GM18519 (cell line): ENCODE data around the gene WDR91.
A peak's percentile ranks its signal among the peaks of the same experiment; 100 is the strongest.

Source experiments
- ATAC-seq: cut with Tn5 transposase; IDR thresholded peaks from one replicate; pipeline ENCODE4 v1.9.1; 2021; ENCODE audit warnings: mild to moderate bottlenecking, moderate library complexity; ENCODE audit not compliant: unreplicated experiment, low FRiP score

The WDR91 gene

DNA sequence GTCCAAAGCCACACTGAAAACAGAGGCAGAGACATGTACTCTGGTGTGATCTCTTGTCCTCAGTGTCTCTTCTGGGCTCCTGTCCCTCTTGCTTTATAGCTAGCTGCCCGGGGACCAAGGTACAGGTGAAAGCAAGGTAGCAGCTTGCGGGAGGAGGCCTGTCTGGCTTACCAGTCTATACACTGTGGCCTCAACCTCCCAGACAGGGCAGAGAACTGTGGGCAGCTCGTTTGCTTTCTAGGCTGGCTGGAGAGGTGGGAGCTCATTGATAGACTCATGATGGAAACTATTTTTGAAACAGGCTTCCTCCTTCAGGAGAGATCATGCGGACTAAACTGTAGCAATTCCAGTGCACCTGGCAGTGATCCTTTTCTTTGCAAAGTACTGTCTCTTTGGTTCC, 45.5 kb downstream of the WDR91 start:
- no peak for ATAC-seq

- ATAC-seq: no peak
These were observed 46.8 kb downstream of the WDR91 start for GRCh38 chr7:135164357-135165061.

DNA sequence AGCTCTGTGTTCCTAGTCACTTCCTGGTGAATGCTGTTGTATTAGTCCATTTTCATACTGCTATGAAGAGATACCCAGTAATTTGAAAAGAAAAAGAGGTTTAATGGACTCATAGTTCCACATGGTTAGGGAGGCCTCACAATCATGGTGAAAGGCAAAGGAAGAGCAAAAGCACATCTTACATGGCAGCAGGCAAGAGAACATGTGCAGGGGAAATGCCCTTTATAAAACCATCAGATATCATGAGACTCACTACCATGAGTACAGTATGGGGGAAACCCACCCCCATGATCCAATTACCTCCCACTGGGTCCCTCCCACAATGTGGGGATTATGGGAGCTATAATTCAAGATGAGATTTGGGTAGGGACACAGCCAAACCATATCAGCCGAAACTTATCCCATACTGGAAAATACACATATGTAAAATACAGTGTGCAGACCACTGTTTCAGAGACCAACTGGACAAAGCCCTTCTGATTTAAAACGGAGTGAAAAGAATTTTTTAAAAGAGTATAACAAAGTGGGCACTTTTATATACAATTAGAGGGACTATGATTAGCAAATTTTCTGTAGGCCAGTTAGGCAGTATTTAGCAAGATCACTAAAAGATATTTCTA, 48.8 kb downstream of the WDR91 start:
- no peak for ATAC-seq

- ATAC-seq: no peak
These were observed 49.7 kb downstream of the WDR91 start for GRCh38 chr7:135161669-135162068.

- ATAC-seq: no peak
These were observed 50.3 kb downstream of the WDR91 start for GRCh38 chr7:135160858-135161653.

GRCh38 chr7:135160098-135160857, 51.0 kb downstream of the WDR91 start:
- no peak for ATAC-seq

DNA sequence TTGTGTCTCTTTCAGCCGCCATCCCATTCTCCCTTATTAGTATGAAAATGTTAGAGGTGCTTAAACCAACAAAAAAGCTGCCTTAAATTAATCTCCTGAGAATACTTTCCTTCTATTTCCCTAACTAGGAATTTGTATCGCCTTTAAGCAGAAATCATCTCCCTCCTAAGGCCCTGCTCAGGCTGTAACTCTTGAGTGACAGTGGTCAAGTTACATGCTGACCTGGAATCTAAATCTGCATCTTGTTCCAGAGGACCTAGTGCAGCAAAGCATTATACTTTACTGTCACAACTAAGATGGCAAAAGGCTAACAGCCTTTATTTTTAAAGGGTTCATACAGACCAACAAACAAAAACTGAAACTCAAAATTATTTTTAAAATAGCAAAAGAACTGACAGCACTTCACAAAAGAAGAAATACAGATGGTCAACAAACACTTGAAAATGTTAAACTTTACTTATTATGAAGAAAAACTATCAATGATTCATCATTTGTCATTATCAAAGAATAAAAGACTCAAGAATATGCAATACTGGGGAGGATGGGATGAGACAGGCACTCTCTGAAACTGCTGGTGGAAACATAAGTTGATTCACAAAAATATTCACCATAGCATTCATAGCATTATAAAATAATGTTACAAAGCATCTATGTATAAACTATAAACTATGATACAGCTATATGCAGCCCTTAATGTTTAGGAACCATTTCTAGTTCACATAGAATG, 51.8 kb downstream of the WDR91 start:
- no peak for ATAC-seq

- no peak for ATAC-seq
These were observed 52.5 kb downstream of the WDR91 start for GRCh38 chr7:135158874-135159273.

DNA sequence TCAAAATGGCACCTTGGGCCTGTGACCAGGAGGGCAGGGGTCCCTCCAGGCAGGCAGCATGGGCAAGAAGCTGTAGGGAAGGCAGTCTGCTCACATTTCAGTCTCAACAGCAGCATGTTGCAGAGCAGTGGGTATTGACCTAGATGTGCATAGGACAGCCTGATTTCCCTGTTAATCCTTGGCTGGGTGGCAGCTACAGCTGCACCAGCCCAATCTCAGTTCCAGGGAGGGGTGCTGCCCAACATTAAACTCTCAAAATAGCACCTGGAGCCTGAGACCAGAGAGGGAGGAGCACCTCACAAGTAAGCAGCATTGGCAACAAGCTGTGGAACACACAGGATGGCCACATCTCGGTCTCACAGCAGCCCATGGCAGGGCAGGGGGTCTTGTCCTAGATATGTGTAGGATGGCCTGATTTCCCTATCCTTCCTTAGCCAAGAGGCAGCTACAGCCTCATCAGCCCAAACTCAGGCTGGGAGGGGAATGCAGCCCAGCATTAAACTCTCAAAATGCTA, 53.1 kb downstream of the WDR91 start:
- ATAC-seq: no peak

- no peak for ATAC-seq
These were observed 55.0 kb downstream of the WDR91 start for GRCh38 chr7:135156290-135156689.

DNA sequence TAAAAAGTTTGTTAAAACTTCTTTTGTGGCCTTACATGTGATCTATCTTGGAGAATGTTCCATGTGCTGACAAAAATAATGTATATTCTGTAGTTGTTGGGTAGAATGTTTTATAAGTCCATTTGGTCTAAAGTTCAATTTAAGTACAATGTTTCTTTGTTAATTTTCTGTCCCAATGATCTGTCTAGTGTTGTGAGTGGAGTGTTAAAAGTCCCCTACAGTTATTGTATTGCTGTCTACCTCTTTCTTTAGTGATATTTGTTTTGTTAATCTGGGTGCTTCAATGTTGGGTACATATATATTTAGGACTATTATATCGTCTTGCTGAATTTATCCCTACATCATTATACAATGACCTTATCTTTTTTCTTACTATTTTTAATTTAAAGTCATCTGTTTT, 56.6 kb downstream of the WDR91 start:
- ATAC-seq: no peak

DNA sequence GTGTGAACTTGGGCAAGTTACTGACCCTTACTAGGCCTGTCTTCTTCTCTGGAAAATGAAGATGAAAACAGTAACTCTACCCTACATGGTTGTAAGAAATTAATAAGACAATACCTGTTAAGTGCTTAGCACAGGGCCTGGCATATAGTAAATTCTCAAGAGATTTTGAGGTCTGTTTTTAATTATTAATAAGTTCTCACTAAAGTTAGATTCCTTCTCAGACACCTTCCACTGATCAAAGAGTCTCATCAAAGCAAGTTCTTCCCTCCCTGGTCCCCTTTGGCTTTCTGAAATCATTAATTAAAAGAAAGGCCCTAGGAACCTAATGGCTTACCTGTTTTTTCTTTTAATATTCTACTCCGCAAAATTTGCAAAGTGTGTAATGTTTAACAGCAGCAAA, 58.9 kb downstream of the WDR91 start:
- ATAC-seq: no peak

DNA sequence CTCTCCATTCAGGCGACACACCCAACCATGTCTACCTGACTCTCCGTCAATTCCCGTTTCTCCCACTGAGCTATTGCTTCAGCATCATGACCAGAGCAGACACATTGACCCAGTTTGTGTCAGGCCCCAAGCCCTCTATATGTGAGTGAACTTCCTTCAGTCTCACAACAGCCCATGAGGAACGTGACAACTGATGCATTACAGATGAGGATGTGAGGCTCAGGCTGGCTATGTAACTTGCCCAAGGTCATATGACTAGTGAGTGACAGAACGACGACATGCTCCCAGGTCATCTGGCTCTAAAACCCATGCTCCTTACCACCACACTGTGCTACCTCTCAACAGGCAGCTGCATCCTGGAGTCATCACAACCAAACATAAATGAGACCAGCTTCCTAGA, 59.8 kb downstream of the WDR91 start:
- no peak for ATAC-seq

DNA sequence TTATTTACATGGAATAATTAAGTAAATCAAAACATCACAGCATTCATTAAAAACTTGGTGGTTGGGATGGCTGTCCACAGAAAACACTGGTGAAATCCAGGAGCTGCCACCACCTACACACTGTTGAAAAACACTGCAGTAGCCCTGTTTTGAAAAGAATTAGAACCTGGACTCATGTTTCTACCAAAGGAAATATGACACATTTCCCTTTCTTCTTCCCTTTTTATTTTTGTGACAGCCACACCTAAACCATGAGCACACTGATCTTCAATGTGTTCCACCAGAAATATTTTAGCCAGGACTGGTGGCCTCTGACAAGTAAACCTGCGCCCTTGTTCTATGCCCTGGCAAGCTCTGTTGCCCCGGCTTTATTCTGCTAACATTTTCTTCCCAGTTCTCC, 60.2 kb downstream of the WDR91 start:
- no peak for ATAC-seq

GRCh38 chr7:135150072-135150782, 61.1 kb downstream of the WDR91 start:
- no peak for ATAC-seq

GRCh38 chr7:135147899-135148721, 63.2 kb downstream of the WDR91 start, which contains the start of gene TMEM140:
TMEM140 (plus strand) TSS chr7:135148072; CDS start chr7:135164442, 16,370 bp downstream.
- peak; percentile 84 for ATAC-seq

- ATAC-seq: no peak
These were observed 63.9 kb downstream of the WDR91 start for GRCh38 chr7:135147341-135147898.
